Thyroid gland (tissue), 4 donors: ENCODE data around the gene ZFAND3. TPM values are rescaled to one million over a fixed set of nuclear protein-coding genes. Genes with fewer than 3 reads are reported as not detected.
"Not testable (repeated sequence)": the region's sequence is repeated elsewhere in the genome, so short reads cannot be mapped to it uniquely, and the experiment has no call there.

Source experiments
- DNase-seq, 2 donors: peaks; one replicate each; pipeline ENCODE4 v3.0.0-alpha.2; 2019
- H3K27ac ChIP-seq, 3 donors: fragments of 200-600 bp; sonication (generic); 1 replicate in 2 of 3; 2 replicates in 1 of 3; pipeline ENCODE4 v1.5.1; 2016 to 2019; ENCODE audit warnings: mild to moderate bottlenecking in 1 of 3, moderate library complexity in 1 of 3
- H3K27me3 ChIP-seq: fragments of 200-600 bp; sonication (generic); one replicate; pipeline ENCODE4 v1.5.1; 2019
- H3K36me3 ChIP-seq, 2 donors: fragments of 200-600 bp; sonication (generic); one replicate each; pipeline ENCODE4 v1.5.1; 2016 to 2019
- H3K4me1 ChIP-seq, 2 donors: fragments of 200-600 bp; sonication (generic); one replicate each; pipeline ENCODE4 v1.5.1; 2017 to 2019
- H3K4me3 ChIP-seq, 3 donors: fragments of 200-600 bp; sonication (generic); replicated peaks in 1 of 3; 1 replicate in 2 of 3; 2 replicates in 1 of 3; pipeline ENCODE4 v1.5.1; 2016; ENCODE audit warnings: mild to moderate bottlenecking in 1 of 3
- H3K9me3 ChIP-seq: fragments of 200-600 bp; sonication (generic); one replicate; pipeline ENCODE4 v1.5.1; 2017
- POLR2A ChIP-seq, 2 donors: fragments of 450-650 bp; IDR thresholded peaks; one replicate each; pipeline ENCODE4 v1.6.1; 2017; ENCODE audit warnings: antibody characterized with exemption in 2 of 2, mild to moderate bottlenecking in 2 of 2, moderate library complexity in 1 of 2
- WGBS, 2 donors: methylation state at CpG; one replicate each; pipeline ENCODE4 v1.1.5; 2017; 5-methylcytosine and 5-hydroxymethylcytosine counted together
- intact Hi-C: fragments of 100-400 bp; cut with DNase I; formaldehyde crosslinking; loops from one replicate; pipeline ENCODE4 v1.15.1; 2023
- total RNA-seq, 4 donors: library from RNA; depleted of rRNA; stranded (reverse); fragments of >200 nt; gene quantifications; one replicate each; pipeline ENCODE4 v1.2.3, GENCODE V29; 2016
- TF ChIP-seq, protein P1 (sequence below), 6 experiments: fragments of 200-600 bp in 3 of 6; fragments of 450-650 bp in 3 of 6; sonication (generic) in 3 of 6; IDR thresholded peaks; one replicate each; pipeline ENCODE4 v1.5.1; 2016 to 2019; ENCODE audit warnings: antibody characterized with exemption in 6 of 6, mild to moderate bottlenecking in 2 of 6, inconsistent platforms in 1 of 6, moderate library complexity in 1 of 6

Gene ZFAND3
- total RNA-seq, 4 donors from 2014 or later, result 41.3 to 57.7 (median 55.9) TPM

DNA sequence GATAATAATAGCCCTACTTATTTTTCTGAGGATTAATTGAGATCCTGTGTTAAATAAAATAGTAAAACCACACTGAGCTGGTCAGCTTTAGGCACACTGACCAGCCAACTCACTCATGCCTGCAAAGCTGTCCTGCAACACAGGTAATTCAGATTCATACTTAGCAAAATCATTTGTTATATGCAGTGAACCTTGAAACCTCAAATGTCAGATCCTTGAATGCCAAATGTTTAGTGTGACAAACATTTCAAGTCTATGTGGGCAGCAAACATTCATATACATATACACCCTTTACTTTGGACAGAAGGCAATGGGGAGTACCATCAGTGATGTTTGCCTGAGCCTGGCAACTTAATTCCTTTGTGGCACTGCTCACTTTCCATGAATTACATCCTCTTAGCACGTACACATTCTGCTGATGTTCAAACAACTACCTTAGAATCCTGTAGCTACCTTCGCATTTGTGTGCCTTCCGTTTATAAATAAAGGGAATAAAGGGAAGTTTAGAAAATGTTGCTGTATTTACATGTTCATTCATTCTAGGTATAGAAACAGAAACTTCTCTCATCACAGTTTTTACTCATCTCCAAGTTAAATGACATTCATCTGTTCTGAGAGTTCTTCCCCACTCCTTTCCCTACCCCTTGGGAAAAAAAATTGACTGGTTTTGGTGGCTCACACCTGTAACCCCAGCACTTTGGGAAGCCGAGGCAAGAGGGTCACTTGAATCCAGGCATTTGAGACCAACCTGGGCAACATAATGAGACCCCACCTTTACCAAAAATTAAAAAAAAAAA is 140.8 kb downstream of the ZFAND3 start:
- no peak overlapping the region for H3K27ac ChIP-seq
- peaks cover 23 to 44% of the 10 kb centered on the region in 2 donors for H3K4me1 ChIP-seq
- no peaks in the 10 kb centered on the region for H3K9me3 ChIP-seq
- intact Hi-C loops, result no loop called here
- H3K36me3 ChIP-seq, result no peaks in the 10 kb centered on the region
- DNase-seq, result no peak
- H3K4me3 ChIP-seq, result no peak overlapping the region
- H3K27me3 ChIP-seq, result no peaks in the 10 kb centered on the region
- TF ChIP-seq, protein P1, sequence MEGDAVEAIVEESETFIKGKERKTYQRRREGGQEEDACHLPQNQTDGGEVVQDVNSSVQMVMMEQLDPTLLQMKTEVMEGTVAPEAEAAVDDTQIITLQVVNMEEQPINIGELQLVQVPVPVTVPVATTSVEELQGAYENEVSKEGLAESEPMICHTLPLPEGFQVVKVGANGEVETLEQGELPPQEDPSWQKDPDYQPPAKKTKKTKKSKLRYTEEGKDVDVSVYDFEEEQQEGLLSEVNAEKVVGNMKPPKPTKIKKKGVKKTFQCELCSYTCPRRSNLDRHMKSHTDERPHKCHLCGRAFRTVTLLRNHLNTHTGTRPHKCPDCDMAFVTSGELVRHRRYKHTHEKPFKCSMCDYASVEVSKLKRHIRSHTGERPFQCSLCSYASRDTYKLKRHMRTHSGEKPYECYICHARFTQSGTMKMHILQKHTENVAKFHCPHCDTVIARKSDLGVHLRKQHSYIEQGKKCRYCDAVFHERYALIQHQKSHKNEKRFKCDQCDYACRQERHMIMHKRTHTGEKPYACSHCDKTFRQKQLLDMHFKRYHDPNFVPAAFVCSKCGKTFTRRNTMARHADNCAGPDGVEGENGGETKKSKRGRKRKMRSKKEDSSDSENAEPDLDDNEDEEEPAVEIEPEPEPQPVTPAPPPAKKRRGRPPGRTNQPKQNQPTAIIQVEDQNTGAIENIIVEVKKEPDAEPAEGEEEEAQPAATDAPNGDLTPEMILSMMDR (IDR thresholded peaks at IDR 0.05), result no peak
- 92 to 96% methylated on average over 4 of the region's 4 CpGs for WGBS, 2 donors

DNA sequence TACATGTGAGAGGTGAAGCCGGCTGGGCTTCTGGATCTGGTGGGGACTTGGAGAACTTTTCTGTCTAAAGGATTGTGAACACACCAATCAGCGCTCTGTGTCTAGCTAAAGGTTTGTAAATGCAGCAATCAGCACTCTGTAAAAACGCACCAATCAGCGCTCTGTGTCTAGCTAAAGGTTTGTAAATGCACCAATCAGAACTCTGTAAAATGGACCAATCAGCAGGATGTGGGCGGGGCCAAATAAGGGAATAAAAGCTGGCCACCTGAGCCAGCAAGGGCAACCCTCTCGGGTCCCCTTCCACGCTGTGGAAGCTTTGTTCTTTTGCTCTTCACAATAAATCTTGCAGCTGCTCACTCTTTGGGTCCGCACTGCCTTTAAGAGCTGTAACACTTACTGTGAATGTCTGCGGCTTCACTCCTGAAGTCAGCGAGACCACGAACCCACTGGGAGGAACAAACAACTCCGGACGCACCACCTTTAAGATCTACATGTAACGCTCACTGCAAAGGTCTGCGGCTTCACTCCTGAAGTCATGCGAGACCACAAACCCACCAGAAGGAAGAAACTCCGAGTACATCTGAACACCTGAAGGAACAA is 143.1 kb downstream of the ZFAND3 start:
- WGBS, 2 donors, result 98 to 99% methylated on average over 17 of the region's 17 CpGs
- H3K27ac ChIP-seq, H3K9me3 ChIP-seq, intact Hi-C loops, H3K36me3 ChIP-seq, DNase-seq, H3K27me3 ChIP-seq, H3K4me3 ChIP-seq: not testable (repeated sequence)
- peaks cover 23 to 31% of the 10 kb centered on the region in 2 donors for H3K4me1 ChIP-seq

- 94% methylated on average over 3 of the region's 3 CpGs for WGBS, 2 donors
- H3K27me3 ChIP-seq, result no peaks in the 10 kb centered on the region
- no peak for TF ChIP-seq POLR2A (IDR thresholded peaks at IDR 0.05)
- TF ChIP-seq, protein P1 (IDR thresholded peaks at IDR 0.05), result no peak
- H3K4me1 ChIP-seq, result peaks cover 11 to 15% of the 10 kb centered on the region in 2 donors
- no peak for DNase-seq
- H3K27ac ChIP-seq, result no peak overlapping the region
- H3K36me3 ChIP-seq, result no peaks in the 10 kb centered on the region
- intact Hi-C loops, result no loop called here
- H3K4me3 ChIP-seq, result no peak overlapping the region
- no peaks in the 10 kb centered on the region for H3K9me3 ChIP-seq
Measured at GRCh38 chr6:37965964-37966676, 146.6 kb downstream of the ZFAND3 start.

GRCh38 chr6:37966801-37967200 is 147.3 kb downstream of the ZFAND3 start:
- no peak for TF ChIP-seq POLR2A (IDR thresholded peaks at IDR 0.05)
- TF ChIP-seq, protein P1 (IDR thresholded peaks at IDR 0.05), result no peak
- no peaks in the 10 kb centered on the region for H3K27me3 ChIP-seq
- peaks cover 5 to 9% of the 10 kb centered on the region in 2 donors for H3K4me1 ChIP-seq
- intact Hi-C loops, result no loop called here
- no peaks in the 10 kb centered on the region for H3K36me3 ChIP-seq
- 81 to 82% methylated on average over 1 of the region's 1 CpG for WGBS, 2 donors
- no peak overlapping the region for H3K4me3 ChIP-seq
- no peak overlapping the region for H3K27ac ChIP-seq
- no peak for DNase-seq
- no peaks in the 10 kb centered on the region for H3K9me3 ChIP-seq

DNA sequence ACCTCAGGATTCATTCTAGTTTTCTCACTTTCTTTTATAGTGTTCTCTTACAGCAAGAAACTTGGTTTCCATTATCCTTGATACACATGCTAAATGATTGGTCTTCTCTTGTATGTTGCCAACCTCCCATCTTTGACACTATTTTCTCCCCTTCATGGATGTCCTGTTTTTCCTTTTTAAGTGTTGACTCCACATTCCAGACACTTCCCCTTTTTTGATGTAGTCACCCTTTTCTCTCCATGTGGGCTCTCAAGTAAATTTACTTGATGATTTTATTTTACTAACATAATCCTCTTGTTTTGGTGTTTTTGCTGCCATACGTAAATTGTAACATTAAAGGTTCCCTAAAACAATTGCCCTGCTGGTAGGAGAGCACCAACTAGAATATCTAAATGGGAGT is 148.1 kb downstream of the ZFAND3 start:
- Histone ChIP-seq H3K36me3 (no peaks in the 10 kb centered on the region), H3K4me1 (peaks cover 5 to 11% of the 10 kb centered on the region in 2 donors), H3K27me3 (no peaks in the 10 kb centered on the region), H3K4me3 (no peak overlapping the region), H3K9me3 (no peaks in the 10 kb centered on the region), H3K27ac (no peak overlapping the region)
- 100% methylated on average over 1 of the region's 1 CpG for WGBS, 2 donors
- TF ChIP-seq, protein P1 (IDR thresholded peaks at IDR 0.05), result no peak
- no peak for TF ChIP-seq POLR2A (IDR thresholded peaks at IDR 0.05)
- DNase-seq, result no peak
- intact Hi-C loops, result no loop called here
